HepG2 (cell line): ENCODE data around the gene MX2. TPM values are rescaled to one million over a fixed set of nuclear protein-coding genes. Genes with fewer than 3 reads are reported as not detected.

ENCODE experiments used
- ATAC-seq: fragments of 200-7000 bp; cut with Tn5 transposase; 3 replicates; pipeline ENCODE4 v1.9.1; 2020; ENCODE audit warnings: mild to moderate bottlenecking, moderate library complexity
- BruUV-seq: library from RNA; stranded (reverse); fragments of 400-500 nt; replicated peaks from 2 replicates; lab custom pipeline; 2021; lab: Mats Ljungman, UMichigan
- CTCF ChIA-PET: fragments of 300-600 bp; formaldehyde crosslinking; extraction: SDS; loops from one replicate; lab custom pipeline; 2021; ENCODE audit warnings: low total read pairs, inconsistent platforms, low intra/inter-chr PET ratio; lab: Yijun Ruan, JAX
- POLR2A ChIA-PET: fragments of 350-600 bp; sonication (Branson Sonifier 250); formaldehyde crosslinking; loops from one replicate; lab custom pipeline; 2020; ENCODE audit warnings: antibody characterized with exemption, inconsistent platforms; lab: Yijun Ruan, JAX
- DNase-seq: peaks from one replicate; pipeline ENCODE4 v3.0.0-alpha.2; 2015; ENCODE audit warnings: low spot score
- FAIRE-seq: peaks from 3 replicates; lab custom pipeline; 2011; peaks lifted over from hg19 to GRCh38; lab: Jason Lieb, UNC
- H2AFZ ChIP-seq: one replicate; pipeline ENCODE4 v1.6.1; 2011; ENCODE audit warnings: low read length, inconsistent platforms
- H3K27ac ChIP-seq: fragments of 300-600 bp; 3 replicates; pipeline ENCODE4 v1.8.0; 2011; ENCODE audit warnings: mixed run types, mild to moderate bottlenecking, mixed read lengths, low read length, inconsistent platforms; ENCODE audit not compliant: insufficient read depth; ENCODE audit errors: extremely low read length
- H3K27me3 ChIP-seq, 2 experiments: fragments of 200-600 bp in 1 of 2; 2 replicates in 1 of 2; 3 replicates in 1 of 2; pipeline versions ENCODE4 v1.6.0 to v1.8.0; 2011; ENCODE audit warnings: low read length in 2 of 2, mild to moderate bottlenecking in 2 of 2, moderate library complexity in 2 of 2, inconsistent platforms in 1 of 2; ENCODE audit not compliant: insufficient read depth in 2 of 2, control insufficient read depth in 1 of 2
- H3K36me3 ChIP-seq, 2 experiments: fragments of 200-600 bp in 1 of 2; replicated peaks in 1 of 2; 2 replicates in 1 of 2; 3 replicates in 1 of 2; pipeline versions ENCODE4 v1.5.1 to v1.8.0; 2011; ENCODE audit warnings: low read length in 2 of 2, inconsistent platforms in 1 of 2; ENCODE audit not compliant: insufficient read depth in 2 of 2, control insufficient read depth in 1 of 2
- H3K4me1 ChIP-seq: 2 replicates; pipeline ENCODE4 v1.5.1; 2012; ENCODE audit warnings: low read length, inconsistent platforms; ENCODE audit not compliant: insufficient read depth
- H3K4me2 ChIP-seq: 2 replicates; pipeline ENCODE4 v1.6.0; 2011; ENCODE audit warnings: low read depth, low read length, inconsistent platforms
- H3K4me3 ChIP-seq, 3 experiments: fragments of 200-600 bp in 1 of 3; sonication (generic), shearing (Covaris generic) in 1 of 3; replicated peaks in 1 of 3; 2 replicates each; pipeline ENCODE4 v1.5.1; 2011 to 2016; ENCODE audit warnings: low read length in 3 of 3, inconsistent platforms in 2 of 3, low read depth in 2 of 3, mild to moderate bottlenecking in 2 of 3, control low read depth in 1 of 3, mixed read lengths in 1 of 3; ENCODE audit not compliant: insufficient read depth in 1 of 3
- H3K79me2 ChIP-seq: one replicate; pipeline ENCODE4 v1.6.1; 2011; ENCODE audit warnings: low read length, inconsistent platforms; ENCODE audit not compliant: insufficient read depth
- H3K9ac ChIP-seq: 2 replicates; pipeline ENCODE4 v1.6.0; 2011; ENCODE audit warnings: mild to moderate bottlenecking, low read depth, low read length, inconsistent platforms; ENCODE audit not compliant: insufficient read depth
- H3K9me3 ChIP-seq: 2 replicates; pipeline ENCODE4 v1.5.1; 2012; ENCODE audit warnings: mild to moderate bottlenecking, low read length
- H4K20me1 ChIP-seq: 2 replicates; pipeline ENCODE4 v1.6.0; 2011; ENCODE audit warnings: inconsistent platforms, mild to moderate bottlenecking, low read length, moderate library complexity; ENCODE audit not compliant: insufficient read depth
- ARNT2 ChIP-seq: sonication (generic); formaldehyde crosslinking; IDR thresholded peaks from 2 replicates; pipeline ENCODE4 v1.8.0; 2022; ENCODE audit warnings: mild to moderate bottlenecking, low read depth, missing genetic modification reagents, moderate library complexity
- CEBPB ChIP-seq: IDR thresholded peaks from 2 replicates; pipeline ENCODE4 v1.6.1; 2011; ENCODE audit warnings: low read depth, low read length, improper control_type of control experiment, borderline replicate concordance
- IKZF4 ChIP-seq: sonication (generic); formaldehyde crosslinking; IDR thresholded peaks from 2 replicates; pipeline ENCODE4 v1.5.1; 2020; ENCODE audit warnings: borderline replicate concordance, mild to moderate bottlenecking, low read depth, missing genetic modification reagents; ENCODE audit errors: not compliant biosample characterization
- MEF2D ChIP-seq: sonication (generic); formaldehyde crosslinking; IDR thresholded peaks from 2 replicates; pipeline ENCODE4 v1.5.1; 2020; ENCODE audit warnings: mild to moderate bottlenecking, missing genetic modification reagents
- SUZ12 ChIP-seq: fragments of 150-350 bp; IDR thresholded peaks from 2 replicates; pipeline ENCODE4 v1.6.1; 2014; ENCODE audit warnings: low read depth, low read length
- ZNF780A ChIP-seq: sonication (generic); formaldehyde crosslinking; IDR thresholded peaks from 2 replicates; pipeline ENCODE4 v1.8.0; 2022; ENCODE audit warnings: mild to moderate bottlenecking, missing genetic modification reagents, moderate library complexity
- WGBS: methylation state at CpG from one replicate; pipeline ENCODE4 v1.1.6; 2017; ENCODE audit warnings: low lambda C conversion rate; 5-methylcytosine and 5-hydroxymethylcytosine counted together
- in situ Hi-C: cut with HindIII; loops from 2 replicates; pipeline ENCODE4 v1.10.0; 2017; ENCODE audit warnings: low pct_unique_long_range_greater_than_20kb; ENCODE audit not compliant: extremely low pct_ligation_motif_present
- intact Hi-C: fragments of 100-400 bp; cut with micrococcal nuclease; formaldehyde crosslinking; loops from one replicate; pipeline ENCODE4 v1.10.0; 2022; ENCODE audit not compliant: unreplicated experiment
- polyA plus RNA-seq, 8 experiments: library from polyadenylated mRNA; depleted of rRNA in 3 of 8; stranded (reverse) in 7 of 8; unstranded in 1 of 8; fragments of >200 nt; fragmentation: Illumina TruSeq in 4 of 8; extraction: Trizol in 4 of 8; gene quantifications; 2 replicates each; pipeline versions ENCODE4 v1.2.1 to v1.2.3, GENCODE V29; 2011 to 2016; ENCODE audit warnings: low read depth in 4 of 8, missing spikeins in 1 of 8, mixed read lengths in 1 of 8; ENCODE audit not compliant: insufficient read depth in 1 of 8
- total RNA-seq, 5 experiments: library from RNA; depleted of rRNA; stranded (reverse); fragments of >200 nt; fragmentation: Illumina TruSeq; extraction: Trizol; gene quantifications; 2 replicates each; pipeline ENCODE4 v1.2.3, GENCODE V29; 2016; ENCODE audit warnings: low read depth in 1 of 5
- TF ChIP-seq, protein P1 (sequence below): sonication (generic); formaldehyde crosslinking; conservative IDR thresholded peaks from 2 replicates; pipeline ENCODE4 v1.5.0; 2020; ENCODE audit warnings: missing genetic modification reagents
- TF ChIP-seq, protein P2 (sequence below): sonication (generic); formaldehyde crosslinking; IDR thresholded peaks from 2 replicates; pipeline ENCODE4 v1.5.0; 2020; ENCODE audit warnings: missing genetic modification reagents, mild to moderate bottlenecking, borderline replicate concordance
- TF ChIP-seq, protein P3 (sequence below): sonication (generic); formaldehyde crosslinking; IDR thresholded peaks from 2 replicates; pipeline ENCODE4 v1.8.0; 2022; ENCODE audit warnings: missing genetic modification reagents, mild to moderate bottlenecking, inconsistent platforms, borderline replicate concordance
- TF ChIP-seq, protein P4 (sequence below): sonication (generic); formaldehyde crosslinking; IDR thresholded peaks from 2 replicates; pipeline ENCODE4 v1.5.1; 2020; ENCODE audit warnings: mild to moderate bottlenecking, missing genetic modification reagents, borderline replicate concordance

The MX2 gene
- total and polyA plus RNA-seq, 2 of the 13 experiments (the other 11 are each of a cell fraction or from before 2014, with no cell fraction given), result 24.0 to 35.7 TPM

DNA sequence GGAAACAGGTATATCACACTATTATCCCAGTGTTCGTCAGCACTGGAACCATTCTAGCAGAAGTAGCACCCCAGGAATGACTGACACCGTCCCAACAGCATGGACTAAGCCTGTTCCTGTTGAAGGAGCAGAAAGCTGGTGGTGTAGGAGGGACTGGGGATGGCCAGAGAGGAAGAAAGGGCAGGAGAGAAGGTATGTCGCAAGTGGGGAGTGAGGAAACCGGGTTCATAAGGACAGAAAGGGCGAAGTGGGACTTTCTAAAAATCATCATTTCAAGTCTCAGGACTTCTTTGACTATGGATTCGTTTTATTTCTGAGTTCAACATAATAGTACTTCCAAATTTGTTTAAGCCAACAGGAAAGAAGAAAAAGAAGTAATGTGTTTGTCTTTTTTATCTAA is 44.5 kb downstream of the MX2 start:
- TF ChIP-seq ARNT2, result no peak
- TF ChIP-seq CEBPB, result peak; percentile 35; the same call in 1 of the 2 replicates
- no TSS peak for BruUV-seq
- in situ Hi-C loops, result no loop called here
- ChIA-PET POLR2A (no interaction called here), CTCF (no interaction called here)
- intact Hi-C loops, result no loop called here
- ATAC-seq, result no peak
- Histone ChIP-seq H3K36me3 (peaks cover 5 to 12% of the 10 kb centered on the region in 2 experiments; a peak in 3 of 5 replicates), H2AFZ (no peak overlapping the region), H3K27ac (no peak overlapping the region), H3K4me3 (no peak overlapping the region), H3K9ac (no peak overlapping the region), H3K79me2 (no peaks in the 10 kb centered on the region), H3K9me3 (no peaks in the 10 kb centered on the region), H3K27me3 (no peaks in the 10 kb centered on the region), H4K20me1 (no peaks in the 10 kb centered on the region), H3K4me1 (peaks cover 7% of the 10 kb centered on the region), H3K4me2 (no peak overlapping the region)
- FAIRE-seq, result no peak
- DNase-seq, result no peak
- 71% methylated on average over 6 of the region's 6 CpGs for WGBS

DNA sequence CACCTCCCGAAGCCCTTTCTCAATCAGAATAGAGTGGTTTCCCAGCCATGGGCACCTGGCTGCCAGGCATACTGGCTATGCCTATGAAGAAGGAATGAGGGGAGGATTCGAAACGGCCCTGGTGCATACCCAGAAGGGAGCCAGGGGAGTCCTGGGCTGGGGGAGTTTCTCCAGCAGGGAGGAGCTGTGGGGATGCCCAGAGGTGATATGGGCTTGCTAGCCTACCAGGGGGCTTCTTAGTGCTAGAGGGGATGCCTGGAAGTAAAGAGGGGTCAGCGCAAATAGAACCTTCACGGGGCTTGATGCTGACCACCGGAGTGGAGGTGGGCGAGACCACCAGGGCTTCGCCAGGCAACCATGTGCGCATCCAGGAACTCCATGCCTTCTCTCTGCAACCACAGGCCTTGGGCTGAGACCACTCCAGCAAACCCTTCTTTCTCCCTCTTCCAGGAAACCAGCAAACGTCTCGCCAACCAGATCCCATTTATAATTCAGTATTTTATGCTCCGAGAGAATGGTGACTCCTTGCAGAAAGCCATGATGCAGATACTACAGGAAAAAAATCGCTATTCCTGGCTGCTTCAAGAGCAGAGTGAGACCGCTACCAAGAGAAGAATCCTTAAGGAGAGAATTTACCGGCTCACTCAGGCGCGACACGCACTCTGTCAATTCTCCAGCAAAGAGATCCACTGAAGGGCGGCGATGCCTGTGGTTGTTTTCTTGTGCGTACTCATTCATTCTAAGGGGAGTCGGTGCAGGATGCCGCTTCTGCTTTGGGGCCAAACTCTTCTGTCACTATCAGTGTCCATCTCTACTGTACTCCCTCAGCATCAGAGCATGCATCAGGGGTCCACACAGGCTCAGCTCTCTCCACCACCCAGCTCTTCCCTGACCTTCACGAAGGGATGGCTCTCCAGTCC is 46.0 kb downstream of the MX2 start:
- no TSS peak for BruUV-seq
- no peaks in the 10 kb centered on the region for H3K9me3 ChIP-seq
- H4K20me1 ChIP-seq, result no peaks in the 10 kb centered on the region
- no peak overlapping the region for H2AFZ ChIP-seq
- H3K27me3 ChIP-seq, result no peaks in the 10 kb centered on the region
- H3K9ac ChIP-seq, result no peak overlapping the region
- H3K4me3 ChIP-seq, result no peak overlapping the region
- POLR2A ChIA-PET, result no interaction called here
- H3K4me2 ChIP-seq, result no peak overlapping the region
- ATAC-seq, result no peak
- no peak for DNase-seq
- in situ Hi-C loops, result no loop called here
- FAIRE-seq, result no peak
- 96% methylated on average over 20 of the region's 24 CpGs for WGBS
- no peak overlapping the region for H3K27ac ChIP-seq
- intact Hi-C loops, result no loop called here
- CTCF ChIA-PET, result no interaction called here
- TF ChIP-seq, protein P1, sequence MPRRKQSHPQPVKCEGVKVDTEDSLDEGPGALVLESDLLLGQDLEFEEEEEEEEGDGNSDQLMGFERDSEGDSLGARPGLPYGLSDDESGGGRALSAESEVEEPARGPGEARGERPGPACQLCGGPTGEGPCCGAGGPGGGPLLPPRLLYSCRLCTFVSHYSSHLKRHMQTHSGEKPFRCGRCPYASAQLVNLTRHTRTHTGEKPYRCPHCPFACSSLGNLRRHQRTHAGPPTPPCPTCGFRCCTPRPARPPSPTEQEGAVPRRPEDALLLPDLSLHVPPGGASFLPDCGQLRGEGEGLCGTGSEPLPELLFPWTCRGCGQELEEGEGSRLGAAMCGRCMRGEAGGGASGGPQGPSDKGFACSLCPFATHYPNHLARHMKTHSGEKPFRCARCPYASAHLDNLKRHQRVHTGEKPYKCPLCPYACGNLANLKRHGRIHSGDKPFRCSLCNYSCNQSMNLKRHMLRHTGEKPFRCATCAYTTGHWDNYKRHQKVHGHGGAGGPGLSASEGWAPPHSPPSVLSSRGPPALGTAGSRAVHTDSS, result no peak
- TF ChIP-seq, protein P2, sequence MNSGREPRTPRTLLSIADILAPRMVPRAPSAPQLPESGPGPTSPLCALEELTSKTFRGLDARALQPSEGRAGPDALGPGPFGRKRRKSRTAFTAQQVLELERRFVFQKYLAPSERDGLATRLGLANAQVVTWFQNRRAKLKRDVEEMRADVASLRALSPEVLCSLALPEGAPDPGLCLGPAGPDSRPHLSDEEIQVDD (CRISPR knock-in tag), result no peak
- TF ChIP-seq ZNF780A (CRISPR knock-in tag) (no peak), MEF2D (CRISPR knock-in tag) (no peak), IKZF4 (no peak), SUZ12 (no peak)
- TF ChIP-seq, protein P3, sequence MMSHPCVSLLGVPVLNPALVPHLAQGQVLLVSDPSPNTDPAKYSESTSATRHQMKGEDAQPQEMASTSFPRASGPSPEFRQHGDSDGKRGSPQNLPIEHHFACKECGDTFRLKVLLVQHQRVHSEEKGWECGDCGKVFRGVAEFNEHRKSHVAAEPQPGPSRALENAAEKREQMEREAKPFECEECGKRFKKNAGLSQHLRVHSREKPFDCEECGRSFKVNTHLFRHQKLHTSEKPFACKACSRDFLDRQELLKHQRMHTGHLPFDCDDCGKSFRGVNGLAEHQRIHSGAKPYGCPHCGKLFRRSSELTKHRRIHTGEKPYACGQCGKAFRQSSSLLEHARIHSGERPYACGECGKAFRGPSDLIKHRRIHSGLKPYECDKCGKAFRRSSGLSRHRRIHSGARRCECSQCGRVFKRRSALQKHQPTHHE (CRISPR knock-in tag), result no peak
- TF ChIP-seq, protein P4, sequence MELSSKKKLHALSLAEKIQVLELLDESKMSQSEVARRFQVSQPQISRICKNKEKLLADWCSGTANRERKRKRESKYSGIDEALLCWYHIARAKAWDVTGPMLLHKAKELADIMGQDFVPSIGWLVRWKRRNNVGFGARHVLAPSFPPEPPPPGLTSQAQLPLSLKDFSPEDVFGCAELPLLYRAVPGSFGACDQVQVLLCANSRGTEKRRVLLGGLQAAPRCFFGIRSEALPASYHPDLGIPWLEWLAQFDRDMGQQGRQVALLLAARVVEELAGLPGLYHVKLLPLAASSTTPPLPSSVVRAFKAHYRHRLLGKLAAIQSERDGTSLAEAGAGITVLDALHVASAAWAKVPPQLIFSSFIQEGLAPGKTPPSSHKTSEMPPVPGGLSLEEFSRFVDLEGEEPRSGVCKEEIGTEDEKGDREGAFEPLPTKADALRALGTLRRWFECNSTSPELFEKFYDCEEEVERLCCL (CRISPR knock-in tag), result no peak
- peaks cover 1 to 5% of the 10 kb centered on the region in 2 experiments; a peak in 2 of 5 replicates for H3K36me3 ChIP-seq
- H3K4me1 ChIP-seq, result peaks cover 13% of the 10 kb centered on the region
- no peaks in the 10 kb centered on the region for H3K79me2 ChIP-seq
